C1 segment of cervical spinal cord (tissue), 14 donors: ENCODE results near the gene AMHR2.
"Not testable (repeated sequence)": the region's sequence is repeated elsewhere in the genome, so short reads cannot be mapped to it uniquely, and the experiment has no call there.

ENCODE experiments used
- DNase-seq, 14 donors: peaks; one replicate each; lab custom pipeline; 2025; lab: John Stamatoyannopoulos, UW

AMHR2 gene

GRCh38 chr12:53414756-53415417, 8.8 kb upstream of the AMHR2 start:
- peak in 1 of 14 donors; percentile 37 for DNase-seq

- not testable (repeated sequence) for DNase-seq
Measured at GRCh38 chr12:53415752-53416389, 7.8 kb upstream of the AMHR2 start.

DNA sequence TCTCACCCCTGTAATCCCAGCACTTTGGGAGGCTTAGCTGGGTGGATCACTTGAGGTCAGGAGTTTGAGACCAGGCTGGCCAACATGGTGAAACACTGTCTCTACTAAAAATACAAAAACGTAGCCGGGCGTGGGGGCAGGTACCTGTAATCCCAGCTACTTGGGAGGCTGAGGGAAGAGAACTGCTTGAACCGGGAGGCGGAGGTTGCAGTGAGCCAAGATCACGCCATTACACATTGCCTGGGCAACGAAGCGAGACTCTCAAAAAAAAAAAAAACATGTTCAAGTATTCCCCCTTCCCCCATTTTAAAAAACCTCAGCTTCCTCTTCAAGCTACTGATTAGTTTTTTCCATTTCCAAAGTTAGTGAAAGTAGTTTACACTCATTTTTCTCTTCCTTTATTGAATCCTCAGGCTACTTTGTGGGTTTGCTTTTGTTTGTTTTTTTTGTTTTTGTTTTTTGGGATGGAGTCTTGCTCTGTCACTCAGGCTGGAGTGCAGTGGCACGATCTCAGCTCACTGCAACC, 6.3 kb upstream of the AMHR2 start:
- not testable (repeated sequence) for DNase-seq

- DNase-seq: no peak
Measured at GRCh38 chr12:53418221-53418620, 5.4 kb upstream of the AMHR2 start.

DNA sequence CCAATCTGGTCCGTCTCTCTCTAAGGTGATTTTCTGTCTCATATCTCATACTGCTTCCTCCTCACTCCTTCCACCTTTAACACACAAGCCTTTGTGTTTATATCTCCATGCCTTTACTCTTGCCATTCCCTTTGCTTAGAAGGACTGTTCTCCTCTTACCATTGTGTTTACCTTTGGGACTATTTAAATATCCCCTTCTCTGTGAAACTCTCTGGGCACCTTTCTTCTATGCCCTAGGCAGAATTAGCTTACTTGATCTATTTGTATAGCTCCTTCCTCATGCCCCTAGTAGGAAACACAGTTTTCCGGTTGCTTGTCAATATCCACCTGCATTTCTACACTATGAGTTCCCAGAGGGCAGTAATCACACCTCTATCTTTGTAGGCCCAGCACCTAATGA, 3.9 kb upstream of the AMHR2 start:
- no peak for DNase-seq

- not testable (repeated sequence) for DNase-seq
Measured at GRCh38 chr12:53422247-53422646, 1.4 kb upstream of the AMHR2 start.

DNA sequence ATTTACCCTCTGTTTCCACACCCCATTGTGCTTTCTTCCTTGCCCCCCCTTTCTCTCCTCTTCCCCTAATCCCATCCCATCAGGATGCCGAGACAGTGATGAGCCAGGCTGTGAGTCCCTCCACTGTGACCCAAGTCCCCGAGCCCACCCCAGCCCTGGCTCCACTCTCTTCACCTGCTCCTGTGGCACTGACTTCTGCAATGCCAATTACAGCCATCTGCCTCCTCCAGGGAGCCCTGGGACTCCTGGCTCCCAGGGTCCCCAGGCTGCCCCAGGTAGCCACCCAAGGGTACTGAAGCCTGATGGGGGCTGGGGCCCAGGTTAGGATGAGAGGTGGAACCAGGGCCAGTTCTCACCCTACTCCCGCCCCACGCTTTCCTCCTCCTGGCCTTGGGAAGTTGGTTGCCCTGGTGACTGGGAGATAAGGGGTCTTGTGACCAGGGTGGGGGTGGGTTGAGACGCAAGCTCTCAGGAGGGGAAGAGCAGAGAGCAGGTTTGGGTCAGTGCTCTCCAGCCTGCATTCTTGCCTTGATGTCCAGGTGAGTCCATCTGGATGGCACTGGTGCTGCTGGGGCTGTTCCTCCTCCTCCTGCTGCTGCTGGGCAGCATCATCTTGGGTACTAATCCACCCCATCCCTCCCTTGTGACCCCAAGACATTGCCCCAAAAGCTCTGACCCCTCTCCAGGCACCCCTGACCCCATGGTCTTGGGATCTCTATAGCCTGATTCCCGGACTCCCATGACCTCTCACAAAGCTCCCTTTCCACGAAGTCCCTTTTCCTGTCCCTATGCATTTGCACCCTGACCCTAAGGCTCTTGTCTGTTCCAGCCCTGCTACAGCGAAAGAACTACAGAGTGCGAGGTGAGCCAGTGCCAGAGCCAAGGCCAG, 1.2 kb downstream of the AMHR2 start:
- no peak for DNase-seq

- no peak for DNase-seq
Measured at GRCh38 chr12:53425515-53426150, 2.0 kb downstream of the AMHR2 start.

GRCh38 chr12:53427905-53428594, 4.4 kb downstream of the AMHR2 start:
- no peak for DNase-seq

DNA sequence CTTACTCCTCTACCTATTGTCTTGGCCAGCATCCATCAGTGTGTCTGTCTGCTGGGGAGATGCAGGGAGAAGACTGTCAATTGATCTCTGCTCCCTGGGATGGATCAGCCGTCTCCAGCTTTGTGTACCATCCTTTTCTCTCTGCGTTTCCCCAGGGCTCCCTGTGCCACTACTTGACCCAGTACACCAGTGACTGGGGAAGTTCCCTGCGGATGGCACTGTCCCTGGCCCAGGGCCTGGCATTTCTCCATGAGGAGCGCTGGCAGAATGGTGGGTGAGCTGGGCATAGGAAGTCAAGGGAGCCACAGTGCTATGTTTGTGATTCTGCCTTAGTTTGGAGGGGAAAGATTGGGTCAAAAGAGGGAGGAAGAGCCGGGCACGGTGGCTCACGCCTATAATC, 5.1 kb downstream of the AMHR2 start:
- no peak for DNase-seq

DNA sequence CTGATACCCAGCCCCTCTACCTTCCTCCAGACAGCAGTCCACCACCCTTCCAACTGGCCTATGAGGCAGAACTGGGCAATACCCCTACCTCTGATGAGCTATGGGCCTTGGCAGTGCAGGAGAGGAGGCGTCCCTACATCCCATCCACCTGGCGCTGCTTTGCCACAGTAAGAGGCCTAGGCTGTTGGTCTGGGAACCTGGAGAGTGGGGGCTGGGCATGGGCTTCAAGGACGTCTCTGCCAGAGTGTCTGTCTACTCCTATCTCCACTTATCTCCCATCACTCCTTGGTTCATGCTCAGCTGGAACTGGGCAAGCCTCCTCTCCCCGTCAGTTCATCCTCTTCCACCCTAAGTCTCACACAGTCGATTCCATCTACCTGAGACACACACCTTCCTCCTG, 6.5 kb downstream of the AMHR2 start:
- no peak for DNase-seq

DNA sequence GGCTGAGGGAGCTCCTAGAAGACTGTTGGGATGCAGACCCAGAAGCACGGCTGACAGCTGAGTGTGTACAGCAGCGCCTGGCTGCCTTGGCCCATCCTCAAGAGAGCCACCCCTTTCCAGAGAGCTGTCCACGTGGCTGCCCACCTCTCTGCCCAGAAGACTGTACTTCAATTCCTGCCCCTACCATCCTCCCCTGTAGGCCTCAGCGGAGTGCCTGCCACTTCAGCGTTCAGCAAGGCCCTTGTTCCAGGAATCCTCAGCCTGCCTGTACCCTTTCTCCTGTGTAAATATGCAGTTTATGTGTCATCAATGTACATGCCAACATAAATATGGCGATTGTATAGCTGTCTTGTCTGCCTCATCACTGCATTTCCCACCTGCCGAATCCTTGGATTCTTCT, 7.5 kb downstream of the AMHR2 start:
- DNase-seq: no peak

GRCh38 chr12:53435326-53435725, 11.7 kb downstream of the AMHR2 start:
- DNase-seq: not testable (repeated sequence)

DNA sequence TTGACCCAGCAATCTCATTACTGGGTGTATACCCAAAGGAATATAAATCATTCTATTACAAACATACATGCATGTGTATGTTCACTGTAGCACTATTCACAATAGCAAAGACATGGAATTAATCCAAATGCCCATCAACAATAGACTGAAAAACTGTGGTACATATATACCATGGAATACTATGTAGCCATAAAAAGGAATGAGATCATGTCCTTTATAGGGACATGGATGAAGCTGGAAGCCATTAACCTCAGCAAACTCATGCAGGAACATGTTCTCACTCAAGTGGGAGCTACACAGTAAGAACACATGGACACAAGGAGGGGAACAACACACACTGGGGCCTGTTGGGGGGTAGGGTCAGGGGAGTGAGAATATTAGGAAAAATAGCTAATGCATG, 15.9 kb downstream of the AMHR2 start:
- DNase-seq: not testable (repeated sequence)

DNA sequence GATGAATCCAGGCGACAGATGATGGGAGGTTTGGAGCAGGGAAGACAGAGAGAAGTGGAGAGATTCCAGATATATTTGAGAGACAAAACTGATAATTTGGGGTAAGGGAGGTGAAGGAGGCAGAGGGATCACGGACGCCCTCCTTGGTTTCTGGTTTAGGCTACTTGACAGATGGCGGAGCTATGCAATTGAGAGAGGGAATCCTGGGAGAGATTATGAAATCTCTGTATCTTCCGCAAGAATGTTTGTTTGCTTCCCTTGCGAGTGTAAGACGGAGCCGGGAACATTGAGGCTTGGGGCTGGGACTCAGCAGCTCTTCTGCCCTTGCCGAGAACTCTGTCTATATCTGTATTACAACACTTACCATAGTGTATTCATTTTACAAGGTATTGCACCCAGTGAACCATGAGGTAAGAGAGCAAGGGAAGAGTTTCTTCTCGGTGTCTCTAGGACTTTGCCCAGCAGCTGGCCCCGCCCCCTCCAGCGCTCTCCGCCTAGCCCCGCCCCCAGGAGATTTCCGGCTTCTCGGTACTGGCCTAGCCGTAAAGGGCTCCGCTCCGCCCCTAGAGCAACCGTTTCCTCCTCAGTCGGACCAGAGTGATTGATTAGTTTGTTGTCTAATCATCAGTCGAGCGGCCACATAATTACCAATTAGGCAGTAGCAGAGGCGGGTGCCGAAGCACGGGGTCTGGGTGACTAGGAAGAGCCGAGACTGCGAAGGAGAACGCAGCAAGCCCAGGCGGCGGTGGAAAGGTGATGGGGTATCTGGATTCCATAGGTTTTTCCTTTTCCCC, 17.6 kb downstream of the AMHR2 start, which contains the start of gene PRR13:
Gene PRR13 (plus strand): TSS at position 695 of the 794 bp plus-strand sequence. CDS start 981 bp downstream, outside the sequence.
- peak; percentile 55 to 99 (median 94) for DNase-seq

- DNase-seq: no peak
Measured at GRCh38 chr12:53443955-53444354, 20.3 kb downstream of the AMHR2 start.

DNA sequence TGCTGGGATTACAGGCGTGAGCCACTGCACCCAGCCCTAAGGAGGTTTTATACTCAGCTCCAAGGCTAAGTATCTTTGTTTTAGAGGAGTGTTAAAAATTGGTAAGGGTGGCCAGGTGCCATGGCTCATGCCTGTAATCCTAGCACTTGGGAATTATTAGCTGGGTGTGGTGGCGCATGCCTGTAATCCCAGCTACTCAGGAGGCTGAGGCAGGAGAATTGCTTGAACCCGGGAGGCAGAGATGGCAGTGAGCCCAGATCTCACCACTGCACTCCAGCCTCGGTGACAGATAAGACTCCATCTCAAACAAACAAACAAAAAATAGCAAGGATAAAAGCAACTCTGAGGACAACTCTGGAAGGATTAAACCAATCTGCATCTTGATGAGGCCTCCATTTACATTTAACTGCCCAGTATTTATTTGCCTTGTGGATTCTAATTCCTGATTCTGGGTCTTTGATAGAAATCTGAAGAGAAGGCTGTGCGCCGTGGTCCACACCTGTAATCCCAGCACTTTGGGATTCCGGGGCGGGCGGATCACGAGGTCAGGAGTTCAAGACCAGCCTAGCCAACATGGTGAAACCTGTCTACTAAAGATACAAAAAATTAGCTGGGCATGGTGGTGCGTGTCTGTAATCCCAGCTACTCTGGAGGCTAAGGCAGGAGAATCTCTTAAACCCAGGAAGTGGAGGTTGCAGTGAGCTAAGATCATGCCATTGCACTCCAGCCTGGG, 21.1 kb downstream of the AMHR2 start:
- not testable (repeated sequence) for DNase-seq

DNA sequence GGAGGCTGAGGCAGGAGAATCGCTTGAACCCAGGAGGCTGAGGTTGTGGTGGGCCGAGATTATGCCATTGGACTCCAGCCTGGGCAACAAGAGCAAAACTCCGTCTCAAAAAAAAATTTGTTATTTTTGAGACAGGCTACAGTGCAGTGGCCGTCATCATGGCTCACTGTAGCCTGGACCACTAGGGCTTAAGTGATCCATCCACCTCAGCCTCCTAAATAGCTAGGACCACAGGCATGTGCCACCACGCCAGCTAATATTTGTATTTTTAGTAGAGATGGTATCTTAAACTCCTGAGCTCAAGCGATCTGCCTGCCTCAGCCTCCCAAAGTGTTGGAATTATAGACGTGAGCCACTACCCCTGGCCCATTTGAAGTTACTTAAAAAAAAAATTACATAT, 27.3 kb downstream of the AMHR2 start:
- no peak for DNase-seq

- peak; percentile 83 to 99 (median 97) for DNase-seq
Measured at GRCh38 chr12:53451661-53452158, 28.1 kb downstream of the AMHR2 start, which contains the start of gene PCBP2. Gene PCBP2, plus strand, starts transcription at chr12:53452102. Its CDS starts 2,699 bp downstream, at chr12:53454801.
